GM19438 (cell line): ENCODE data around the gene GLB1L2.

Source experiments
- ATAC-seq: cut with Tn5 transposase; IDR thresholded peaks from one replicate; pipeline ENCODE4 v1.9.1; 2021; ENCODE audit warnings: low read depth; ENCODE audit not compliant: unreplicated experiment

The GLB1L2 gene

GRCh38 chr11:134383576-134384221, 51.9 kb downstream of the GLB1L2 start:
- ATAC-seq: no peak

- no peak for ATAC-seq
Measured at GRCh38 chr11:134384406-134384805, 52.6 kb downstream of the GLB1L2 start.

GRCh38 chr11:134385171-134385570, 53.4 kb downstream of the GLB1L2 start:
- ATAC-seq: no peak

GRCh38 chr11:134385774-134386565, 54.2 kb downstream of the GLB1L2 start:
- no peak for ATAC-seq

GRCh38 chr11:134386945-134387344, 55.2 kb downstream of the GLB1L2 start:
- ATAC-seq: no peak

GRCh38 chr11:134387501-134387900, 55.7 kb downstream of the GLB1L2 start:
- ATAC-seq: no peak

GRCh38 chr11:134388590-134388989, 56.8 kb downstream of the GLB1L2 start:
- ATAC-seq: no peak

GRCh38 chr11:134389464-134390180, 57.8 kb downstream of the GLB1L2 start:
- ATAC-seq: no peak

- no peak for ATAC-seq
Measured at GRCh38 chr11:134390706-134391569, 59.1 kb downstream of the GLB1L2 start.

GRCh38 chr11:134391656-134392055, 59.9 kb downstream of the GLB1L2 start:
- no peak for ATAC-seq

GRCh38 chr11:134392953-134393615, 61.3 kb downstream of the GLB1L2 start:
- ATAC-seq: no peak

- no peak for ATAC-seq
Measured at GRCh38 chr11:134393638-134394037, 61.9 kb downstream of the GLB1L2 start.

- ATAC-seq: no peak
Measured at GRCh38 chr11:134394311-134394710, 62.5 kb downstream of the GLB1L2 start.

- no peak for ATAC-seq
Measured at GRCh38 chr11:134395002-134395401, 63.2 kb downstream of the GLB1L2 start.

GRCh38 chr11:134397304-134398078, 65.7 kb downstream of the GLB1L2 start:
- no peak for ATAC-seq

- no peak for ATAC-seq
Measured at GRCh38 chr11:134398079-134398444, 66.3 kb downstream of the GLB1L2 start.

- ATAC-seq: no peak
Measured at GRCh38 chr11:134398644-134399292, 67.0 kb downstream of the GLB1L2 start.

GRCh38 chr11:134399293-134399654, 67.5 kb downstream of the GLB1L2 start:
- ATAC-seq: no peak

GRCh38 chr11:134399996-134400395, 68.2 kb downstream of the GLB1L2 start:
- no peak for ATAC-seq
